Measurements from ENCODE around the gene GLT1D1. TPM values are rescaled to one million over a fixed set of nuclear protein-coding genes. Genes with fewer than 3 reads are reported as not detected.

Gene GLT1D1
- polyA plus RNA-seq, 3 donors: 40.6 to 55.6 (median 53.3) TPM

DNA sequence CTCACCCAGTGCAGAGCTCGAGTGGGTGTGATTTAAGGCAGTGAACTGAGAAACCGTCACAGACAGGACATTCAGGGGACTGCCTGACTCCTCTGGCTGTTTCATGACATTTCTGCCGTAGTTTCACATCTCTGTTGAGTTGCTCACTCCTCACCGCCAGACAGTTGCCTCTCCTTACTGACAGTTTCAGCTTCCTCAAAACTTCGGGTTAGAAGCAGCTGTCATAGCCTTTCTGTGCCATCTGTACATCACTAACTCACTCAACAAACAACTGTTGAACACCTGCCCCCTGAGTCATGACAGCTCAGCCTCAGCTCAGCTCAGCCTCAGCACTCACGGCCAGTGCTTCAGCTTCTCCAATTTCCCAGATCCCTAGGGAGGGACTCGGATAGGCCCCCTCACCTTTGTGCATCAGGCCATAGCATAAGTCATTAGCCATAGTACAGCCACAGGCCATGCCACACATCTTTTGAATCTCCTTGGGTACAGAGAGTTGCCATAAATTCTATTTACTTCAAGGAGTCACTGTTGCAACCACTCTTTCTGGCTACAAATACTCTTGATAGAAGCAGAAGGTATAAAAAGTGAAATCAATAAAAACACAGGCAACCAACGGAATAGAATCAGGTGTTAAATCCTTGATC lies 23.3 kb upstream of the GLT1D1 start:
- 0% methylated on average over 5 of the region's 8 CpGs for WGBS (ENCODE audit: insufficient coverage)
- H3K4me3 Mint-ChIP-seq: peak overlapping the region; percentile 47 to 84
- TF ChIP-seq, protein P1, sequence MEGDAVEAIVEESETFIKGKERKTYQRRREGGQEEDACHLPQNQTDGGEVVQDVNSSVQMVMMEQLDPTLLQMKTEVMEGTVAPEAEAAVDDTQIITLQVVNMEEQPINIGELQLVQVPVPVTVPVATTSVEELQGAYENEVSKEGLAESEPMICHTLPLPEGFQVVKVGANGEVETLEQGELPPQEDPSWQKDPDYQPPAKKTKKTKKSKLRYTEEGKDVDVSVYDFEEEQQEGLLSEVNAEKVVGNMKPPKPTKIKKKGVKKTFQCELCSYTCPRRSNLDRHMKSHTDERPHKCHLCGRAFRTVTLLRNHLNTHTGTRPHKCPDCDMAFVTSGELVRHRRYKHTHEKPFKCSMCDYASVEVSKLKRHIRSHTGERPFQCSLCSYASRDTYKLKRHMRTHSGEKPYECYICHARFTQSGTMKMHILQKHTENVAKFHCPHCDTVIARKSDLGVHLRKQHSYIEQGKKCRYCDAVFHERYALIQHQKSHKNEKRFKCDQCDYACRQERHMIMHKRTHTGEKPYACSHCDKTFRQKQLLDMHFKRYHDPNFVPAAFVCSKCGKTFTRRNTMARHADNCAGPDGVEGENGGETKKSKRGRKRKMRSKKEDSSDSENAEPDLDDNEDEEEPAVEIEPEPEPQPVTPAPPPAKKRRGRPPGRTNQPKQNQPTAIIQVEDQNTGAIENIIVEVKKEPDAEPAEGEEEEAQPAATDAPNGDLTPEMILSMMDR (IDR thresholded peaks at IDR 0.05): no peak

GRCh38 chr12:128830505-128830893 lies 22.8 kb upstream of the GLT1D1 start:
- peaks cover 1 to 2% (median 2%) of the 10 kb centered on the region in 3 donors for H3K27me3 Mint-ChIP-seq (ENCODE audit: low read depth in 3 of 3)
- no peaks in the 10 kb centered on the region for H3K27me3 ChIP-seq (ENCODE audit: control insufficient read depth in 2 of 2, insufficient read depth in 2 of 2, low read length in 2 of 2)
- TF ChIP-seq, protein P1 (IDR thresholded peaks at IDR 0.05): no peak
- H2AFZ ChIP-seq (ENCODE audit: insufficient read depth, low read depth, low read length, poor library complexity, severe bottlenecking): no peak overlapping the region
- peak overlapping the region; percentile 92 to 100 for H3K27ac ChIP-seq (ENCODE audit: low read depth in 1 of 2, low read length in 2 of 2)
- H3K36me3 Mint-ChIP-seq: no peaks in the 10 kb centered on the region
- H4K20me1 ChIP-seq (ENCODE audit: insufficient read depth, low read length): no peaks in the 10 kb centered on the region
- H3K4me1 Mint-ChIP-seq: peaks cover 29% of the 10 kb centered on the region
- H3K36me3 ChIP-seq (replicated peaks in 1 of 2; ENCODE audit: control insufficient read depth in 1 of 2, insufficient read depth in 2 of 2, low read length in 2 of 2): no peaks in the 10 kb centered on the region
- intact Hi-C loops (cut with micrococcal nuclease): no loop called here
- peak overlapping the region; percentile 77 for H3K9ac ChIP-seq (ENCODE audit: insufficient read depth, low read length, poor library complexity, severe bottlenecking)
- H3K9me3 ChIP-seq (replicated peaks in 1 of 2; ENCODE audit: control insufficient read depth in 1 of 2, insufficient read depth in 1 of 2, low read length in 2 of 2): no peaks in the 10 kb centered on the region
- DNase-seq: peak; percentile 67 to 82 (median 75)
- peak overlapping the region; percentile 67 for H3K4me2 ChIP-seq (replicated peaks; ENCODE audit: extremely low read depth, low read length, poor library complexity, severe bottlenecking)
- peak overlapping the region in 2 of 3 experiments; percentile 29 to 66 for H3K4me3 ChIP-seq (replicated peaks in 1 of 3; ENCODE audit: low read depth in 2 of 3, low read length in 3 of 3)
- peak overlapping the region; percentile 32 to 84 for H3K4me3 Mint-ChIP-seq
- H3K9me3 Mint-ChIP-seq: no peaks in the 10 kb centered on the region
- H3K27ac Mint-ChIP-seq: peak overlapping the region; percentile 96 to 100 (median 99)
- H3K79me2 ChIP-seq (ENCODE audit: insufficient read depth, low read length): no peaks in the 10 kb centered on the region
- WGBS (ENCODE audit: insufficient coverage): 0% methylated on average over 1 of the region's 7 CpGs
- peaks cover 36 to 39% of the 10 kb centered on the region in 2 donors for H3K4me1 ChIP-seq (ENCODE audit: control insufficient read depth in 1 of 2, insufficient read depth in 2 of 2, low read length in 2 of 2)

More for the DNA sequence above, 23.3 kb upstream of the GLT1D1 start:
- Mint-ChIP-seq H3K27ac (peak overlapping the region; percentile 96 to 100 (median 99)), H3K36me3 (no peaks in the 10 kb centered on the region), H3K9me3 (no peaks in the 10 kb centered on the region), H3K4me1 (peaks cover 29% of the 10 kb centered on the region), H3K27me3 (ENCODE audit: low read depth in 3 of 3) (peaks cover 0 to 2% (median 1%) of the 10 kb centered on the region in 3 donors)
- peak overlapping the region; percentile 67 for H3K4me2 ChIP-seq (replicated peaks; ENCODE audit: extremely low read depth, low read length, poor library complexity, severe bottlenecking)
- H3K9me3 ChIP-seq (replicated peaks in 1 of 2; ENCODE audit: control insufficient read depth in 1 of 2, insufficient read depth in 1 of 2, low read length in 2 of 2): no peaks in the 10 kb centered on the region
- peak overlapping the region in 2 of 3 experiments; percentile 29 to 66 for H3K4me3 ChIP-seq (replicated peaks in 1 of 3; ENCODE audit: low read depth in 2 of 3, low read length in 3 of 3)
- no peak overlapping the region for H2AFZ ChIP-seq (ENCODE audit: insufficient read depth, low read depth, low read length, poor library complexity, severe bottlenecking)
- intact Hi-C loops (cut with micrococcal nuclease): no loop called here
- no peaks in the 10 kb centered on the region for H4K20me1 ChIP-seq (ENCODE audit: insufficient read depth, low read length)
- no peaks in the 10 kb centered on the region for H3K79me2 ChIP-seq (ENCODE audit: insufficient read depth, low read length)
- no peaks in the 10 kb centered on the region for H3K36me3 ChIP-seq (replicated peaks in 1 of 2; ENCODE audit: control insufficient read depth in 1 of 2, insufficient read depth in 2 of 2, low read length in 2 of 2)
- peak; percentile 93 to 97 (median 96) for DNase-seq
- peaks cover 36 to 39% of the 10 kb centered on the region in 2 donors for H3K4me1 ChIP-seq (ENCODE audit: control insufficient read depth in 1 of 2, insufficient read depth in 2 of 2, low read length in 2 of 2)
- H3K27ac ChIP-seq (ENCODE audit: low read depth in 1 of 2, low read length in 2 of 2): peak overlapping the region; percentile 92 to 100
- H3K9ac ChIP-seq (ENCODE audit: insufficient read depth, low read length, poor library complexity, severe bottlenecking): peak overlapping the region; percentile 77
- no peaks in the 10 kb centered on the region for H3K27me3 ChIP-seq (ENCODE audit: control insufficient read depth in 2 of 2, insufficient read depth in 2 of 2, low read length in 2 of 2)

Measured in CD14-positive monocyte (primary cell).